G401.6 (cell line): Measurements from ENCODE around the gene BEX4.
"Not testable (repeated sequence)": the region's sequence is repeated elsewhere in the genome, so short reads cannot be mapped to it uniquely, and the experiment has no call there.

Experiments
- FAIRE-seq: peaks from 2 replicates; lab custom pipeline; 2012; peaks lifted over from hg19 to GRCh38; lab: Jason Lieb, UNC

BEX4 gene, protein sequence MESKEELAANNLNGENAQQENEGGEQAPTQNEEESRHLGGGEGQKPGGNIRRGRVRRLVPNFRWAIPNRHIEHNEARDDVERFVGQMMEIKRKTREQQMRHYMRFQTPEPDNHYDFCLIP

GRCh38 chrX:103214870-103215424, at the start of gene BEX4:
Gene BEX4, plus strand, starts transcription at chrX:103215108. Its CDS starts 1,046 bp downstream, at chrX:103216154.
- peak; percentile 92 for FAIRE-seq

- FAIRE-seq: no peak
These were observed 44.7 kb upstream of the BEX4 start for GRCh38 chrX:103170216-103170615.

DNA sequence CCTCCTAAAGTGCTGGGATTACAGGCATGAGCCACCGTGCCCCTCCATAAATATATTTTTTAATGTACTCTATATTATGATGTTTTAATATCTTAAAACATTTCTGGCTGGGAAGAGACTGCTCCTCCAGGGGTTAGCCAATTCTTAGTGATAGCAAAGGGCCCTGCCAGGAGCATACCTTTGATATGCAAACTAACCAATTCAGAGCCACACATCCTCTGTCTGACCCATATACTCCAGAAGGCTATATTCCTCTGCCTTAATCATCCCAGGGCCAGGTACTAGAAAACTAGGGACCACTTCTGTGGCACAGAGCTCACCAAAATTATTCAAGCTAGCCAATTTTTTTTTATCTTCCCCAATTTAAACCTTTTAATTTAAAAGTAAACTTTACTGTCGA, 43.6 kb upstream of the BEX4 start:
- no peak for FAIRE-seq

DNA sequence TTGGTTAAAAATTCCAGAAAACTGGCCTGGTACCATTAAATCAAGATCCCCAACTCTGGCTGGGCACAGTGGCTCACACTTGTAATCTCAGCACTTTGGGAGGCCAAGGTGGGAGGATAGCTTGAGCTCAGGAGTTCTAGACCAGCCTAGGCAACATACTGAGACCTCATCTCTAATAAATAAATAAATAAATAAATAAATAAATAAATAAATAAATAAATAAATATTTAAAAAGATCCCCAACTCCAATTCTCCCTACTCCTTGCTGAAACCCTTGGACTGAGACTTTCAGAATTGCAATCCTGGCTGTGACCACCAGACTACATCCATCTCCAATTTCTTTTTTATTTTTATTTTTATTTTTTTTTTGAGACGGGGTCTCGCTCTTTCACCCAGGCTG, 39.7 kb upstream of the BEX4 start:
- not testable (repeated sequence) for FAIRE-seq

- FAIRE-seq: peak; percentile 94
These were observed 38.8 kb upstream of the BEX4 start for GRCh38 chrX:103175944-103176753.

- no peak for FAIRE-seq
These were observed 37.4 kb upstream of the BEX4 start for GRCh38 chrX:103177556-103177955.

DNA sequence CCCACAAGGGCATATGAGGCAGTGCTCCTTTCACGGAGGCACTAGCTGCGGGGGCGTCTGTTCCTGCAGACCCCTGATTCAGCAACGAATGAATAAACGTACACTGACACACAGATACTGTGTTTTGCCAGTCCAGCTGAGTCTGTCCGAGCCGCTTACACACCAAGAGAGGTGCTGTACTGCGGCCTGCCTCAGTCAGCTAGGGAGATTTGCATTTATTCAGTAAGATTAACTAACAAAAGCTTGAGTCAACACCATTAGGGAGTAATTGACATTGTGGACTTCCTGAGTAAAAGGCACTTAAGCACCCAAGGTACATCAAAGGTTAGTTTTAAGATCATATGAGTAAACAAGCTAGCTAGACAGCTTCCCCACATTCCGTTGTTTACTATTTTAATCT, 31.0 kb upstream of the BEX4 start:
- no peak for FAIRE-seq

GRCh38 chrX:103187953-103188475, 26.9 kb upstream of the BEX4 start:
- FAIRE-seq: no peak

DNA sequence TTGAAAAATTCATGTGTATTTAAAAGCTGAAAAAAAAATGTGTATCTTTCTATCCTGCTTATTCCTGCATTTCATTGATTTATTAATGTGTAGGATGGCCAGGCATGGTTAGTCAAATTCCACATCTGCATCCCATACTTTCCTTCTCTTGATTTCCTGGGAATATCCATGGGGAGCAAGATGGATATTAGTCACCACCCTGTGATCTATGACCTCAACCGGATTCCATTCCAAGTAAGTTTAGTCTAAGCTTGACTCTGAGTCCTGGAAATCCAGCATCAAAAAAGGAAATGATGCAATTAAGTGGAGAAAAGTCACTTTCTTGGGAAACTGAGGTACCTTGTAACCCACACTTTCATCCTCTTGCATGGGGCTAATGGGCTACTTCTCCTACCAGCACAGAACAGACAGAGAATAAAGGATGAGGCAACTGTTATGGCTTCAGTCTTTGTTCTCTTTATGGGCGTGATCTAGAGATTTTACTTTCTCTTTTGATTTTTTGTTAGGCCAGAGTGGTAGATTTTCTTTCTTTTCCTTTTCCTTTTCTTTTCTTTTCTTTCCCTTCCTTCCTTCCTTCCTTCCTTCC, 17.1 kb upstream of the BEX4 start:
- no peak for FAIRE-seq

DNA sequence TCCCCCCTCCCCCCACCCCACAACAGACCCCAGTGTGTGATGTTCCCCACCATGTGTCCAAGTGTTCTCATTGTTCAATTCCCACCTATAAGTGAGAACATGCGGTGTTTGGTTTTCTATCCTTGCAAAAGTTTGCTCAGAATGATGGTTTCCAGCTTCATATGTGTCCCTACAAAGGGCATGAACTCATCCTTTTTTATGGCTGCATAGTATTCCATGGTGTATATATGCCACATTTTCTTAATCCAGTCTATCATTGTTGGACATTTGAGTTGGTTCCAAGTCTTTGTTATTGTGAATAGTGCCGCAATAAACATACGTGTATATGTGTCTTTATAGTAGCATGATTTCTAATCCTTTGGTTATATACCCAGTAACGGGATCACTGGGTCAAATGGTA, 16.2 kb upstream of the BEX4 start:
- not testable (repeated sequence) for FAIRE-seq

GRCh38 chrX:103201041-103201440, 13.9 kb upstream of the BEX4 start:
- no peak for FAIRE-seq

- no peak for FAIRE-seq
These were observed 4.9 kb upstream of the BEX4 start for GRCh38 chrX:103210056-103210455.

DNA sequence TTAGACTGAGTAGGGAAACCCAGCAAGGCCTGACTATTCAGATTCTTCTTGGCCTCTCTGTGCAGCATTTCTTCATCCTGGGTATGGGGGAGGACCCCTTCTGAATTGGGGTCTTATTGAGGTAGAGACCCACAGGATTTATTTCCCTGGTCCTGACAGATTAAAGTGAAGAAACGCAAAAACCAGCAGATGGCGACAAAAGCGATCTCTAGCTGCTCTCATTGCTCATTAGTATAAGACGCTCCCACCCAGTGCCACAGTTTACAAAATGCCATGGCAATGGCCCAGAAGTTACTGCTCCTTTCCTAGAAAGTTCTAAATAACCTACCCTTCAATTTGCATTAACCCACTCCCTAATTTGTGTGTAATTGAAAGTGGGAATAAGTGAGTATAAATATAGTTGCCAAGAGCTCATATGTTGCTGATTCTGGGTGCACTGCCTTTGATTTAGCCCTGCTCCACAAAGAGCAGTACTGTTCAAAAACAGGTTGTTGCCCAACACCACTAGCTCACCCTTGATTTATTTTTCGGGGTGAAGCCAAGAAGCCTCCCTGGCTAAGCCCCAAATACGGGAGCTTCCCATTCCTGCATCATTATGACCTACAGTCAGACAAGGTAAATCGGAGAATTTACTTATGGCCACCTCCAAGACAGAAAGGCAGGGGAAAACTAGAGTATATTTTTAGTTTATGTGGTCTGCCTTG, 3.7 kb upstream of the BEX4 start:
- FAIRE-seq: peak; percentile 63

- FAIRE-seq: no peak
These were observed 2.0 kb upstream of the BEX4 start for GRCh38 chrX:103212749-103213457.

DNA sequence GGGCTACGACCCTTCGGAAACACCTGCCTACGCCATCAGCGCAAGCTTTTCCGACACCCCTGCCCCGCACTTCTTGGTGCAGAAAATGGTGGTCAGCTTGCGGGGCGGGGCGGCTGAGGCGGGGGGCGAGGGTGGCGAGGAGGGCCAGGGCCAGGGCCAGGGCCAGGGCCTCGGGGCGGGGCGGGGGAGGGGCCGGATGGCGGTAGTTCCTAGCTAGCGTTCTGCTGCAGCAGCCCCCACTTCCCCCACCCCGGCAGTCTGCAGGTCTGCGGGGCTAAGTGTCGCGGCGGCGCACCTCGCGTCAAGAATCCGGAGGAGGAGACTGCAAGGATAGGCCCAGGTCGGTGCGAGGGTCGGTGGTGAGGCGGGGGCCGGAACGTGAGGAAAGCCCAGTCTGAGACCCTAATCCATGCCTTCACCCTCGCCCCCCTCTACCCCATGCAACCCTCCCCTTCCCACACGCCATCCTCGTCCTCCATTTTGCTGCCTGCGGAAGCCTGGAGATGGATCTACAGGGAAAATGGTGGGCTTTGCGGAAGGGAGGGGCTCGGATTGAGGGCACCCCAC, 600 bp downstream of the BEX4 start:
- peak; percentile 15 for FAIRE-seq

DNA sequence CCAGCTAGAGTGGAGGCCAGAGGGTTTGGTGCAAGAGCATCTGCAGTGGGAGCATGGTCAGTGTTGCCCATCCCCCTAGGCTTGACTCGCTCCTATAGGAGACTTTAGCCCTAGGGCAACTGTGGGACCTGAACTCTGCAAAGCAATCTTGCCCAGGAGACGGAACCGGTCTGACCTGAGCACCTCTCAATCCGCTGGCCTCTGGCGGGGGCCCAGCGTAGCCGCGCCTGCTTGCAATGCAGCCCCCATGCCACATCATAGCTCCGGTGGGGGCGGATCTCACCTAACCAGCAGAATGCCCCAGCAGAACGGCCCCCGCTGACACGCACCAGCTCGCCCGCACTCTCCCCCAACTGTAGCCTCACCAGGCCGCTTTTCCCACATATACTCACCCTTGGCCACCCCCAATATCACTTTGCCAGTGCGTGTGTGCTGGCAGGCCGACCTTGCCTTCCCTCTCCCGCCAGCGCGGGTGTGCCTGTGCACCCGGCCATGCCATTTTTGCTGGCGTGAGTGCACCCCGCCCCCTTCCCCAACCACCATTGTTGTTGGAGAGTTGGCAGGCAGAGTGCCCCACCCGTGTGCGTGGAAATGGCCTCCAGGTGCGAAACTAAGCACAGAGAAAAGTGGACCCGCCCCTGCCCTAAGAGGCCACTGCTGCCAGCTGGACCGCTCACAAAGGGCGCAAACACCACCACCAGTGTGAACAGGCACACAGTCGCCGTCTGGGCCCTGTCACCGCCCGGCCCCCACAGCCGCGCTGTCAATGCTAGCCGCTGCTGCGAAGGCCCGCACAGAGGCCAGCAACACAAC, 5.8 kb downstream of the BEX4 start:
- FAIRE-seq: no peak

DNA sequence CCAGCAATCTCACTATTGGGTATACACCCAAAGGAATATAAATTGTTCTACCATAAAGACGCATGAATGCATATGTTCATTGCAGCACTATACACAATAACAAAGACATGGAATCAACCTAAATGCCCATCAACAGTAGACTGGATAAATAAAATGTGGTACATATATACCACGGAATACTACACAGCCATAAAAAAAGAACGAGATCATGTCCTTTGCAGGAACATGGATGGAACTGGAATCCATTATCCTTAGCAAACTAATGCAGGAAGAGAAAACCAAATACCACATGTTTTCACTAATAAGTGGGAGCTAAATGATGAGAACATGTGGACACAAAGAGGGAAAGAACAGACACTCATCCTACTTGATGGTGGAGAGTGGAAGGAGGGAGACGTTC, 11.0 kb downstream of the BEX4 start:
- not testable (repeated sequence) for FAIRE-seq

- no peak for FAIRE-seq
These were observed 18.4 kb downstream of the BEX4 start for GRCh38 chrX:103233263-103233662.

DNA sequence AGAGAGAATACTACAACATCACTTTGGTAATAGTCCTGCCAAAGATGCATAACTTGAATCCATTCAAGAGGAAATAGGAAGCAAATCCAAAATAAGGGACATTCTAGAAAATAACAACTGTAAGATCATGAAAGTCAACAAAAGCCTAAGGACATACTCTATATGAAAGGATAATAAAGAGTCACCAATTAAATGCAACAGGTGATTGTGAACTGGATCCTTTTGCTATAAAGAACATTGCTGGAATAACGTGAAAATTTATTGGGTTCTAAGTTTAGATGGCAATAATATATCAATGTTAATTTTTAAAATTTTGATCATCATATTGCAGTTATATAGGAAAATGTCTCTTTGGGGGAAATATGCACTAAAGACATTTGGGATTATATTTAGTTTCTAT, 20.0 kb downstream of the BEX4 start:
- no peak for FAIRE-seq

DNA sequence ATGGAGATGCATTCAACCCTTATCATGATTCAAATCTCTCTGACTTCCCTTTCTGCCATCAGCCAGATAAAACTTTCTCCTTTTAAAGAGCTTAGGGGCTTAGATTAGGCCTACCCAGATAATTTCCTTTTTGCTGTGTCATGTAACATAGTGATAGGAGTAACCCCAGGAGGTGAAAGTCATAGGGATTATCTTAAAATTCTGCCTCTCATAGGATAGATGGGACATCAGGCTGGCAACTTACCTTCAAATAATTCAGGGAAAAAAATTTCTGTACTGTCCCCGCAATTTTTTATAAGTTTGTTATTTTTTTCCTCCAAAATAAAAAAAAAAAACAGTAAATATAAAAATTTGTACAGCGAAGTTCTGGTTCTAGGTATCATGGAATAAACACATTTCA, 20.7 kb downstream of the BEX4 start:
- peak; percentile 27 for FAIRE-seq

- FAIRE-seq: no peak
These were observed 21.4 kb downstream of the BEX4 start for GRCh38 chrX:103236296-103236695.
